D721Med (cell line): ENCODE measurements around the gene FHL2.
"Not testable (repeated sequence)": the region's sequence is repeated elsewhere in the genome, so short reads cannot be mapped to it uniquely, and the experiment has no call there.

Experiments used
- DNase-seq: peaks from one replicate; pipeline ENCODE4 v3.0.0; 2011; ENCODE audit warnings: low spot score; ENCODE audit not compliant: insufficient read length
- FAIRE-seq: peaks from 2 replicates; lab custom pipeline; 2011; peaks lifted over from hg19 to GRCh38; lab: Jason Lieb, UNC
- TF ChIP-seq, protein P1 (sequence below): IDR thresholded peaks from 2 replicates; pipeline ENCODE4 v1.5.1; 2012; ENCODE audit warnings: mild to moderate bottlenecking, control low read depth; ENCODE audit not compliant: insufficient read depth; ENCODE audit errors: missing control alignments

The FHL2 gene

GRCh38 chr2:105431367-105432043 lies 32.7 kb upstream of the FHL2 start:
- TF ChIP-seq, protein P1, sequence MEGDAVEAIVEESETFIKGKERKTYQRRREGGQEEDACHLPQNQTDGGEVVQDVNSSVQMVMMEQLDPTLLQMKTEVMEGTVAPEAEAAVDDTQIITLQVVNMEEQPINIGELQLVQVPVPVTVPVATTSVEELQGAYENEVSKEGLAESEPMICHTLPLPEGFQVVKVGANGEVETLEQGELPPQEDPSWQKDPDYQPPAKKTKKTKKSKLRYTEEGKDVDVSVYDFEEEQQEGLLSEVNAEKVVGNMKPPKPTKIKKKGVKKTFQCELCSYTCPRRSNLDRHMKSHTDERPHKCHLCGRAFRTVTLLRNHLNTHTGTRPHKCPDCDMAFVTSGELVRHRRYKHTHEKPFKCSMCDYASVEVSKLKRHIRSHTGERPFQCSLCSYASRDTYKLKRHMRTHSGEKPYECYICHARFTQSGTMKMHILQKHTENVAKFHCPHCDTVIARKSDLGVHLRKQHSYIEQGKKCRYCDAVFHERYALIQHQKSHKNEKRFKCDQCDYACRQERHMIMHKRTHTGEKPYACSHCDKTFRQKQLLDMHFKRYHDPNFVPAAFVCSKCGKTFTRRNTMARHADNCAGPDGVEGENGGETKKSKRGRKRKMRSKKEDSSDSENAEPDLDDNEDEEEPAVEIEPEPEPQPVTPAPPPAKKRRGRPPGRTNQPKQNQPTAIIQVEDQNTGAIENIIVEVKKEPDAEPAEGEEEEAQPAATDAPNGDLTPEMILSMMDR: no peak
- DNase-seq (no peak), FAIRE-seq (no peak)

DNA sequence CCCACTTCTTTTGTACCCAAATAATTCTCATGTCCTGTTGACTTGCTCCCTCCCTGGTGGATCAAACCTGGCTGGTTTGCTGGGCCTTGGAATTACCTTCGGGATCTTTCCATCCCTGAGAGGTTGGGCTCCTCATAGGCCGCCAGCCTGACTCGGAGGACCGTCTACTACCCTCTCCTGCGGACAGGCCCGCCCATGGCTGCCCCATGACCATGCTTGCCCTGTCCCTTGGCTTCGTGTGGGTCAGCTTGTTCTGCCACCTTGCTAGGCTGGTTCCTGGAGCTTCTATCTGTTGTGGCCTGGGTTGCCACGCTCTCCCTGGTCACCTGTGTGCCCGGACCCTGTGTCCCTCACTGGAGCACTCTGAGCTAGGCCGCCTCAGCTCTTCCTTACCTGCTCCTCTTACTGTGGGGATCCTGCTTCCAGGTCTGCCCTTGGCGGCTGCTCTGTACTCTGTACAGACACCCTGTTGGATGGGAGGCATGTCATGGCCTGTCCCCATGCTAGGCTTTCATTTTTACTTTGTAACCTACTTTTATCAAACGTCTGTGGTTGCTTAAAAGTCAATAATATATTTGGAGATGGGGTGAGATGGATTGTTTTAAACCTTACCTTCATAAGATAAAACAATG lies 29.7 kb upstream of the FHL2 start:
- FAIRE-seq: no peak
- TF ChIP-seq, protein P1: no peak
- DNase-seq: no peak

DNA sequence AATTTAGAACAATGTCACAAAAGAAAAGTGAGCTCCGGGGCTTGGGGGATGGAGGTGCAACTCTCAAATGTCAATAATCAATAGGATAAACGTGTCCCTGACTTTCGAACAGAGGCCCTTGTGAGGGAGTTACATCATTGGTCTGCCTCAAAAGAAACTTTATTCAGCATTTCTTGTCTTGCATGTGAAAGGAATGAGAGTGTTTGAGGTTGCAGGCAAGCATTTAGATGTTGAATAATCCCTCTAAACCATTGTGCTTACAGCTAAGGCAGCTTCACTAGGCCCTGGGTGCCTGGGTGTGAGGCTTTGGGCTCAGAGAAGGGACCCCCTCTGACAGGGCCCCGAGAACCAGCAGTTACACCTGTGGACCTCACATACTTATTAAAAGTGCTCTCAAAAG lies 28.6 kb upstream of the FHL2 start:
- FAIRE-seq: no peak
- no peak for DNase-seq
- TF ChIP-seq, protein P1: no peak

- TF ChIP-seq, protein P1: no peak
- FAIRE-seq (no peak), DNase-seq (no peak)
Measured at GRCh38 chr2:105426626-105427292, 27.9 kb upstream of the FHL2 start.

DNA sequence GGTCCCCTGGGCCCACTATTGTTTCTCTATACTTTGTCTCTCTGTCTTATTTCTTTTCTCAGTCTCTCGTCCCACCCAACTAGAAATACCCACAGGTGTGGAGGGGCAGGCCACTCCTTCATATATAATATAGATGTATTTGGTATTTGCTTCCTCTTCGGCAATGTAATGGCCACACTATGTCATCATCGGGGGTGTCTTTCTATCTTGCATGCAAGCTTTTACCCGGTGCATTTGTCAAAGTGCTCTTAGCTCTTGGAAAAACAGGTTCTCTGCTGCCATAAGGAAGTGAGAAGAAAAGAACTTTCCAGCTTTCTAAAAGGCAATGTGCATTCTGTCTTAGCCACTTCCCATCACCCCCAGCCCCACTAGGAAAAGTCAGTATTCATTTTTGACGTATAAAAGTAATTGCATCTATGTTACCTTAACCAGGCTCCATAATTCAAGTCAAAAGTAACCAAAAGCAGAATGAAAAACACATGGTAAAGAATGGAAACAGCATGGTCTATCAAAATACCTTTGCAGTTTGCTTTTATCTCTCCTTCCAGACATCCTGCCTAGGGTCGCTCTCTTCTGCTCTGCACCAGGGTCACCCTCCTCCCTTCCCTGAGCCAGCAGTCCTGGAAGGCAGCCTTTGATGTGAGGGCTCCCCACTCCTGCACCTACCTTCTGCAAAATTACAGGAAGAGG lies 27.2 kb upstream of the FHL2 start:
- FAIRE-seq: no peak
- no peak for DNase-seq
- TF ChIP-seq, protein P1: no peak

GRCh38 chr2:105424836-105425235 lies 26.0 kb upstream of the FHL2 start:
- not testable (repeated sequence) for FAIRE-seq, DNase-seq

DNA sequence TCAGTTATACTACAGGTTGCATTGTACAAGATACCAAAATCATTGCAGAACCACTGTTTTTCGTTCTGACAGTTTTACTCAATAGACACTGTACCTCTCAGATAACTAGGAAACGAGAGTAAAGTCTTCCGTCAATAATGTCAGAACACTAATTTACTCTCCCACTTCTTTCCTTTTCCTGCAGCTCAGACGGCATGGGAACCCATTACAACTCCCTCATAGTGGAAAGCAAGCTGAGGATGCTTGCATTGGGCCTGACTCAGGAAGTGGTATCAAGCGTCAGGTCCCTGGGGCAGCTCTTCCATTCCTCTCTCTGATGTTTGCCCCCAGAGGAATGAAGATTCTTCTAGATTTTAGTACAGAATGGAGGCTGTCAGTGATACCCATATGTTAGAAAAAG lies 23.9 kb upstream of the FHL2 start:
- DNase-seq: no peak
- FAIRE-seq: no peak
- TF ChIP-seq, protein P1: no peak
